Measurements from ENCODE around the gene PCAT7. TPM values are rescaled to one million over a fixed set of nuclear protein-coding genes. Genes with fewer than 3 reads are reported as not detected.

The PCAT7 gene
- polyA plus RNA-seq, 1 donor: 0.84 TPM

GRCh38 chr9:94600715-94601114 lies 45.8 kb downstream of the PCAT7 start:
- Histone ChIP-seq H3K27me3 (ENCODE audit: control insufficient read depth, insufficient read depth, low read length) (no peaks in the 10 kb centered on the region), H3K9me3 (ENCODE audit: control insufficient read depth, low read depth, low read length) (no peaks in the 10 kb centered on the region), H3K4me3 (ENCODE audit: low read length) (no peak overlapping the region), H3K4me1 (ENCODE audit: control insufficient read depth, insufficient read depth, low read length) (peaks cover 37% of the 10 kb centered on the region), H3K36me3 (ENCODE audit: control insufficient read depth, insufficient read depth, low read length) (peaks cover 12% of the 10 kb centered on the region), H3K27ac (ENCODE audit: low read length) (peak overlapping the region; percentile 41)
- no peak for DNase-seq
- WGBS (ENCODE audit: insufficient coverage, low lambda C conversion rate): no CpG with 5 or more reads among the region's 10 CpGs

GRCh38 chr9:94602666-94603065 lies 47.8 kb downstream of the PCAT7 start:
- WGBS (ENCODE audit: insufficient coverage, low lambda C conversion rate): no CpG with 5 or more reads among the region's 6 CpGs
- Histone ChIP-seq H3K36me3 (ENCODE audit: control insufficient read depth, insufficient read depth, low read length) (peaks cover 17% of the 10 kb centered on the region), H3K9me3 (ENCODE audit: control insufficient read depth, low read depth, low read length) (no peaks in the 10 kb centered on the region), H3K27ac (ENCODE audit: low read length) (peak overlapping the region; percentile 52), H3K27me3 (ENCODE audit: control insufficient read depth, insufficient read depth, low read length) (no peaks in the 10 kb centered on the region), H3K4me1 (ENCODE audit: control insufficient read depth, insufficient read depth, low read length) (peaks cover 56% of the 10 kb centered on the region), H3K4me3 (ENCODE audit: low read length) (no peak overlapping the region)
- DNase-seq: no peak

- peak; percentile 89 to 91 for DNase-seq
- H3K9me3 ChIP-seq (ENCODE audit: control insufficient read depth, low read depth, low read length): no peaks in the 10 kb centered on the region
- peaks cover 64% of the 10 kb centered on the region for H3K4me1 ChIP-seq (ENCODE audit: control insufficient read depth, insufficient read depth, low read length)
- no peaks in the 10 kb centered on the region for H3K27me3 ChIP-seq (ENCODE audit: control insufficient read depth, insufficient read depth, low read length)
- peak overlapping the region; percentile 52 for H3K27ac ChIP-seq (ENCODE audit: low read length)
- 0% methylated on average over 2 of the region's 21 CpGs for WGBS (ENCODE audit: insufficient coverage, low lambda C conversion rate)
- no peak overlapping the region for H3K4me3 ChIP-seq (ENCODE audit: low read length)
- peaks cover 17% of the 10 kb centered on the region for H3K36me3 ChIP-seq (ENCODE audit: control insufficient read depth, insufficient read depth, low read length)
These were observed 48.6 kb downstream of the PCAT7 start for GRCh38 chr9:94603259-94604160.

GRCh38 chr9:94606646-94607422 lies 52.0 kb downstream of the PCAT7 start:
- Histone ChIP-seq H3K4me1 (ENCODE audit: control insufficient read depth, insufficient read depth, low read length) (peaks cover 69% of the 10 kb centered on the region), H3K36me3 (ENCODE audit: control insufficient read depth, insufficient read depth, low read length) (peaks cover 32% of the 10 kb centered on the region), H3K27me3 (ENCODE audit: control insufficient read depth, insufficient read depth, low read length) (no peaks in the 10 kb centered on the region), H3K4me3 (ENCODE audit: low read length) (no peak overlapping the region), H3K27ac (ENCODE audit: low read length) (peak overlapping the region; percentile 91), H3K9me3 (ENCODE audit: control insufficient read depth, low read depth, low read length) (no peaks in the 10 kb centered on the region)
- WGBS (ENCODE audit: insufficient coverage, low lambda C conversion rate): no CpG with 5 or more reads among the region's 24 CpGs
- peak; percentile 60 to 77 for DNase-seq

- peak in 1 of 2 donors; percentile 51 for DNase-seq
- H3K27me3 ChIP-seq (ENCODE audit: control insufficient read depth, insufficient read depth, low read length): no peaks in the 10 kb centered on the region
- no peaks in the 10 kb centered on the region for H3K9me3 ChIP-seq (ENCODE audit: control insufficient read depth, low read depth, low read length)
- peaks cover 72% of the 10 kb centered on the region for H3K4me1 ChIP-seq (ENCODE audit: control insufficient read depth, insufficient read depth, low read length)
- H3K27ac ChIP-seq (ENCODE audit: low read length): peak overlapping the region; percentile 91
- peaks cover 33% of the 10 kb centered on the region for H3K36me3 ChIP-seq (ENCODE audit: control insufficient read depth, insufficient read depth, low read length)
- WGBS (ENCODE audit: insufficient coverage, low lambda C conversion rate): no CpG with 5 or more reads among the region's 8 CpGs
- no peak overlapping the region for H3K4me3 ChIP-seq (ENCODE audit: low read length)
These were observed 52.5 kb downstream of the PCAT7 start for GRCh38 chr9:94607423-94607691.

GRCh38 chr9:94610181-94610606 lies 55.3 kb downstream of the PCAT7 start:
- Histone ChIP-seq H3K4me3 (ENCODE audit: low read length) (no peak overlapping the region), H3K27me3 (ENCODE audit: control insufficient read depth, insufficient read depth, low read length) (no peaks in the 10 kb centered on the region), H3K4me1 (ENCODE audit: control insufficient read depth, insufficient read depth, low read length) (peaks cover 50% of the 10 kb centered on the region), H3K9me3 (ENCODE audit: control insufficient read depth, low read depth, low read length) (no peaks in the 10 kb centered on the region), H3K36me3 (ENCODE audit: control insufficient read depth, insufficient read depth, low read length) (peaks cover 29% of the 10 kb centered on the region), H3K27ac (ENCODE audit: low read length) (no peak overlapping the region)
- WGBS (ENCODE audit: insufficient coverage, low lambda C conversion rate): no CpG with 5 or more reads among the region's 6 CpGs
- no peak for DNase-seq

- peaks cover 36% of the 10 kb centered on the region for H3K4me1 ChIP-seq (ENCODE audit: control insufficient read depth, insufficient read depth, low read length)
- H3K4me3 ChIP-seq (ENCODE audit: low read length): no peak overlapping the region
- WGBS (ENCODE audit: insufficient coverage, low lambda C conversion rate): 33% methylated on average over 1 of the region's 3 CpGs
- H3K36me3 ChIP-seq (ENCODE audit: control insufficient read depth, insufficient read depth, low read length): peaks cover 31% of the 10 kb centered on the region
- no peak for DNase-seq
- peak overlapping the region; percentile 24 for H3K27ac ChIP-seq (ENCODE audit: low read length)
- H3K27me3 ChIP-seq (ENCODE audit: control insufficient read depth, insufficient read depth, low read length): no peaks in the 10 kb centered on the region
- H3K9me3 ChIP-seq (ENCODE audit: control insufficient read depth, low read depth, low read length): peaks cover under 1% of the 10 kb centered on the region
These were observed 56.8 kb downstream of the PCAT7 start for GRCh38 chr9:94611638-94612068.

- H3K4me1 ChIP-seq (ENCODE audit: control insufficient read depth, insufficient read depth, low read length): peaks cover 32% of the 10 kb centered on the region
These were observed 57.2 kb downstream of the PCAT7 start for GRCh38 chr9:94612071-94612470.

GRCh38 chr9:94613003-94613402 lies 58.1 kb downstream of the PCAT7 start:
- no peak overlapping the region for H3K4me3 ChIP-seq (ENCODE audit: low read length)
- no peaks in the 10 kb centered on the region for H3K27me3 ChIP-seq (ENCODE audit: control insufficient read depth, insufficient read depth, low read length)
- no peak overlapping the region for H3K27ac ChIP-seq (ENCODE audit: low read length)
- peaks cover 40% of the 10 kb centered on the region for H3K36me3 ChIP-seq (ENCODE audit: control insufficient read depth, insufficient read depth, low read length)
- peaks cover 3% of the 10 kb centered on the region for H3K9me3 ChIP-seq (ENCODE audit: control insufficient read depth, low read depth, low read length)
- no peak for DNase-seq
- peaks cover 23% of the 10 kb centered on the region for H3K4me1 ChIP-seq (ENCODE audit: control insufficient read depth, insufficient read depth, low read length)
- WGBS (ENCODE audit: insufficient coverage, low lambda C conversion rate): no CpG with 5 or more reads among the region's 3 CpGs

More at GRCh38 chr9:94612071-94612470, 57.2 kb downstream of the PCAT7 start:
- peak in 1 of 2 donors; percentile 59 for DNase-seq
- Histone ChIP-seq H3K9me3 (ENCODE audit: control insufficient read depth, low read depth, low read length) (peaks cover 3% of the 10 kb centered on the region), H3K27me3 (ENCODE audit: control insufficient read depth, insufficient read depth, low read length) (no peaks in the 10 kb centered on the region), H3K27ac (ENCODE audit: low read length) (peak overlapping the region; percentile 24), H3K36me3 (ENCODE audit: control insufficient read depth, insufficient read depth, low read length) (peaks cover 35% of the 10 kb centered on the region), H3K4me3 (ENCODE audit: low read length) (no peak overlapping the region)
- 73% methylated on average over 3 of the region's 7 CpGs for WGBS (ENCODE audit: insufficient coverage, low lambda C conversion rate)

- DNase-seq: no peak
- no CpG with 5 or more reads among the region's 4 CpGs for WGBS (ENCODE audit: insufficient coverage, low lambda C conversion rate)
- Histone ChIP-seq H3K36me3 (ENCODE audit: control insufficient read depth, insufficient read depth, low read length) (peaks cover 42% of the 10 kb centered on the region), H3K4me3 (ENCODE audit: low read length) (no peak overlapping the region), H3K4me1 (ENCODE audit: control insufficient read depth, insufficient read depth, low read length) (no peaks in the 10 kb centered on the region), H3K9me3 (ENCODE audit: control insufficient read depth, low read depth, low read length) (peaks cover 3% of the 10 kb centered on the region), H3K27ac (ENCODE audit: low read length) (no peak overlapping the region), H3K27me3 (ENCODE audit: control insufficient read depth, insufficient read depth, low read length) (no peaks in the 10 kb centered on the region)
These were observed 64.1 kb downstream of the PCAT7 start for GRCh38 chr9:94619026-94619425.

All from large intestine (tissue), 3 donors.